SK-N-MC (cell line): ENCODE measurements around the gene BRI3BP.

ENCODE experiments used
- EZH2 ChIP-seq: fragments of 200-600 bp; sonication (generic); IDR thresholded peaks from one replicate; pipeline ENCODE4 v1.6.1; 2017; ENCODE audit warnings: antibody characterized with exemption
- FOXP2 ChIP-seq: optimal IDR thresholded peaks from 2 replicates; pipeline ENCODE3; 2011; ENCODE audit warnings: mild to moderate bottlenecking, moderate library complexity; ENCODE audit not compliant: insufficient read depth; ENCODE audit errors: extremely low read length, control extremely low read depth
- POLR2AphosphoS5 ChIP-seq: IDR thresholded peaks from 2 replicates; pipeline ENCODE4 v1.6.1; 2012; ENCODE audit warnings: mild to moderate bottlenecking, low read depth, low read length, borderline replicate concordance

- no peak for TF ChIP-seq POLR2AphosphoS5
- no peak for TF ChIP-seq EZH2
- TF ChIP-seq FOXP2, result no peak
Measured at GRCh38 chr12:124949066-124949465, 44.4 kb upstream of the BRI3BP start.
